HG02943 (cell line): ENCODE results near the gene ADRA2B.
"Not testable (repeated sequence)": the region's sequence is repeated elsewhere in the genome, so short reads cannot be mapped to it uniquely, and the experiment has no call there.

Source experiments
- ATAC-seq: cut with Tn5 transposase; IDR thresholded peaks from one replicate; pipeline ENCODE4 v1.9.1; 2021; ENCODE audit warnings: mild to moderate bottlenecking, low read depth, moderate library complexity; ENCODE audit not compliant: unreplicated experiment

The ADRA2B gene

DNA sequence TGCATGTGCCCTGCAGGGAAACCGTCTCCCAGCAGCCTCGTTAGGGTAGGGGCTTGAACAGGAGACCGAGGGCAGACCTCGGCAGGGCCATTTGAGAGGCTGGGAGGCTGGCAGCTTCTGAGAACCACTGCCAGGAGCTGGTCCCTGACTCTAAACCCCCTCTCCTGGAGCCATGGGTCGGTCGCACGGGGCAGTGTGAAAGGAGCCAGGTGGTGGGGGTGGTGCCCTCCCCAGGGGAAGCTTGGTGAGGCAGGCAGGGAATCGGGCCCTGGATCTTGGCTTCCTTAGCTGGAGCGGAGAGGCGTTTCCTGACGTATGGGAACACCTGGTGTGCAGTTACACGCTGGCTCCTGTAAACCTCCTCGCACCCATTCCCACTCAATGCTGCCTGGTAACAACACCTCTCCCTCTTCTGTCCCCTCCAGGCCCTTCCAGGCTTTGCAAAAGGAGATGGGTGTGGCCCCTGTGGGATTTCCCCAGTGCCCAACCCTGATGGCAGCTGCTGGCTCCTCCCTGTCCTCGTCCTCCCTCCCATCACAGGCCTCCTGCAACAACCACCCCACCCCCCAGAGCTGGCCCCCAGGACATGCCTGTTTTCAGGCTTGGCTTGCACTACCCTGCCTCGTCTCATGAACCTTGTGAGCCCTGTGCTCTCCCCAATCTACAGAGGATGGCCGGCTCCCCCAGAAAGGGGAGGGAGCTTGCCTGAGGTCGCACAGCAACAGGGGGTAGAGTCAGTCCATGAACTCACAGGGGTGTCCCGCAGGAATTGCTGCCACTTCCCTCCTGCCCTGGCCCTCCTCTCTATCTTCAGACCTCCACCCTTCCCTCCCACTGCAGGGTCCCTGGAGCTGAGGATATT is 24.4 kb downstream of the ADRA2B start:
- ATAC-seq, result no peak

DNA sequence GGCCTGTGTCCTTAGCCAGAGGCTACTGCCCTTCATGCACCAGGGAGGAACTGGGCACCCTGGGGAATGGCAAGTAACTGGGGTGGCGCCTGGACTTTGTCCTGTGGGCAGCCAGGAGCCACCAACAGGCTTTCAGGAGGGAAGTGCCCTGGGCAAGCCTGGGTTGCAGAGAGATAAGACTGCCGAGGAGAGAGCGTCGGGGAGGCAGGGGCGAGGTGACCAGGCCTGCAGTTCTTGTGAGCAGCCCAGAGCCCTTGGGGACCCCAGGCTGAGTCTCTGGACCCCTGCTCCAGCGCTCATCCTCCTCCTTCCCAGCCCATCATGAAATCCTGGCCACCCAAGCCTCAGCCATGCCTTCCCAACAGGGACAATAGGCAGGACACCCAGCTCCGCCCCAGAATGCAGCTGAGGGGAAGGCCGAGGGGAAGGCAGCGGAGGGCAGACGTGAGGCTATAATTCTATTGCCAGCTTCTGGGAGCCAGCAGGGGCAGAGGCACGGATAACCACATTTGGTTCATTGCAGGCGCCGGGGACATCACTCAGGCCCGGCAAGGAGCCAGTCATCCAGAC is 25.1 kb downstream of the ADRA2B start:
- no peak for ATAC-seq

DNA sequence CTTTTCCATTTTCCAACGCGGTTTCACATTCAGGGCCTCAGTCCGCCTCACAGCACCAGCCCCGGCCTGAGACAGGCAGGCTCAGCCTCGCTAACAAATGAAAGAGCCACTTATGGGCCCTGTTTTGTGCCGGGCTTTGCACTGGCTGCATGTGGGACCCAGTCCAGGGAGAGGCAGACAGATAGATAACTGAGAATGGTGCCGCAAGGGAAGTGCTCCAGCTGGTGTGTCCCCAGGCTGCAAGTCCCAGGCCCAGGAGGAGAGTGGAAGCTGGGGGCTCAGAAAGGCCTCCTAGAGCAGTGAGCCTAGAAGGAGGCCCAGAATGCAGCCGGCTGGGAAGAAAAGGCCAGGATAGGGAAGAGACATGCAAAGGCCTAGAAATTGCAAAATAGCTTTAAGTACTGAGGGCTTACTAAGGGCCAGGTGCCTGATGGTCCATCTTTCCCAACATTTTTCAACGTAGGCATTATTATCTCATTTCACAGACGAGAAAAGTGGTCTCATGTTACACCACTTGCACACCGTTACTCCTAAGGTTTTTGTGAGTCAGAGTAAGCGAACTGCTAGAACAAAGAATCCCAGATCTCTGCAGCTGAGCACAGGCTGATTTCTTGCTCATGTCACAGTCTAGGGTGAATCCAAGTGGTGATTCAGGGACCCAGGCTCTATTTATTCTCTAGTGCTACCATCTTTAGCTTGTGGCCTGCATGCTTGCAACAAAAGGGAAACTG is 26.0 kb downstream of the ADRA2B start:
- no peak for ATAC-seq

DNA sequence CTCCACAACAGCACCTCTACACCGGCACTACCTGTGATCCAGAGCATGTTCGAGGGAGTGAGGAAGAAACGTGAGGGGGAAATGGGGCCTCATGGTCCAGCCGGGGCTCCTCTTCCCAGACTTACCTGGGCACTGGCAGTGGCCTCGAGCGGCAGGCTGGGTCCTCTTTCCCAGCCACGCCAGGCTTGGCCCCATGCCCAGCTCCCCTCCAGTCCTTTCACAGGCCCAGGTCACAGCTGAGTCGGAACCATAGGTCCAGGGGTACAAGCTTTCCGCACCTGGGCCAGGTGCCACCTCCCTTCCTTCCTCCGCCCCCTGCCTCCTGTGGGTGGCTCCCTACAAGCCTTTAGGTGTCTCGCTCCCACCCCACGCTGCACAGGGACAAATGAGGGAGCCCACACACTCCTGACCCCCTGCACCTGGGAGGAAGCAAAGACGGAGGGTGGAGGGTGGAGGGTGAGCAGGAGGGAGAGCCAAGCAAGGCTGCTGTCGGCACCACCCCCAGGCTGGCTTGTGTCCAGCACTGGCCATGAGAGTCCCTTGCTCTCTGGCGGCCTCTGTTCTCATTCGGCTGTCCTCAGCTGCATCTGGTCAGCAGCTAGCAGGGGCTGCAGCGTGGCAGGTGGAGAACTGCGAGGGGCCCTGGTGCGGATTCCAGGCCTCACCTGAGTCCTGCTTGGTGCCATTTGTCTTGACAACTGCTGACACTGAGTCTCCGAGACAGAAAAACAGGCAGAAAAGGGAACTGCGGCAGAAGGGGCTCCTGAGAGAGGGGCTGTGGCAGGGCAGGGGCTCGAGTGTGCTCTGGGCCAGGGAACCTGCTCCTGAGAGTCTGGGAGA is 26.8 kb downstream of the ADRA2B start:
- no peak for ATAC-seq

DNA sequence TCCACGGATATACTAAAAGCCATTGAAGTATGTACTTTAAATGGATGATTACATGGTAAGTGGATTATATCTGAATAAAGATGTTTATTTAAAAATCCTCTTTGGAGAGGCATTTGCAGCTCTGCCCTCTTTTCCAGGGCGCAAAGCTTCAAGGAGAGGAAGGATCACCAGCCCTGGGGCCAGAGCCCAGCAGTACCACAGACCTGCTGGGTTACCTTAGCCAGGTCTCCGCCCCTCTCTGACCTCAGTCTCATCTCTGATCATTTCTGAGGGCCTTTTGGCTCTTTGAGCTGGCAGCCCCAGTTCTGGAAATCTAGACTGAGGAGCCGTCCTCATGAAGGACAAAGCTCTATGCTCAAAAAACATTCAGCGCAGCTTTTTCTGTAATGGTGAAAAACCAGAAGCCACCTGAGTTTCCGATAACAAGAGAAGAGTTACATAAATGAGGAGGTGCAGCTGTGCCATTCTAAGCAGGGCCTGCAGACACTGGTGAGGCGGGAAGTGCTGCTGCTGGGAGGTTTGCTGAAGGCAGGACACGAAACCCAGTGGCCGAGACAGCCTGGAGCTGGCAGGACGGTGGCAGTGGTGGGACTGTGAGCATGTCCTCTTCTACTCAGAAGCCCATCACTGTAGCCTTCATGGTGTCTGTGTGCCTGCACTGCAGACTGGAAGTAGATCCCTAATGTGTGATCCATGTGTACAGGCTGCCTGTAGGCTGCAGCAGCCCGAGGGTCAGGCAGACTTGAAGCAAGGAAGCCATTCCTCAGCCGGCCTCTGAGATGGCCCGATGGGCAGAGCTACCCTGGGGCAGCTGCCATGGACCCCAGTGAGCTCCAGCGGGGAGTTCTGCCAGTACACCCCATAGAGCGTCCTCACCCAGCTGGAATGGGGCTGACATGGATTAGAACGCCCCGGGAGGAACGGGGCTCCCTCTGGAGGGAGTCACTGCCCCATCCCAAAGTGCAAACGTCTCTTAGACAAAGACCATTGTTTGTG is 27.7 kb downstream of the ADRA2B start:
- ATAC-seq, result no peak

DNA sequence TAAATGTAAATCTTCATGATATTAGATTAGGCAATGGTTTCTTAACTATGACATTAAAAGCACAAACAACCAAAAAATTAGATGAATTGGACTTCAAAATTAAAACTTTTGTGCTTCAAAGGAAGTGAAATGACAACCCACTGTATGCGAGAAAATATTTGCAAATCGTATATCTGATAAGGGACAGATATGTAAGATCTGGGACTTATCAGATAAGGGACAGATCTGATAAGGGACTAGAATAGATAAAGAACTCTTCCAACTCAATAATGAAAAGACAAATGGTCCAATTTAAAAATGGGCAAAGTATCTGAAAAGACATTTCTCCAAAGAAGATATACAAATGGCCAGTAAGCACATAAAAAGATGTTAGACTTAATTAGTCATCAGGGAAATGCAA is 29.2 kb downstream of the ADRA2B start:
- no peak for ATAC-seq

DNA sequence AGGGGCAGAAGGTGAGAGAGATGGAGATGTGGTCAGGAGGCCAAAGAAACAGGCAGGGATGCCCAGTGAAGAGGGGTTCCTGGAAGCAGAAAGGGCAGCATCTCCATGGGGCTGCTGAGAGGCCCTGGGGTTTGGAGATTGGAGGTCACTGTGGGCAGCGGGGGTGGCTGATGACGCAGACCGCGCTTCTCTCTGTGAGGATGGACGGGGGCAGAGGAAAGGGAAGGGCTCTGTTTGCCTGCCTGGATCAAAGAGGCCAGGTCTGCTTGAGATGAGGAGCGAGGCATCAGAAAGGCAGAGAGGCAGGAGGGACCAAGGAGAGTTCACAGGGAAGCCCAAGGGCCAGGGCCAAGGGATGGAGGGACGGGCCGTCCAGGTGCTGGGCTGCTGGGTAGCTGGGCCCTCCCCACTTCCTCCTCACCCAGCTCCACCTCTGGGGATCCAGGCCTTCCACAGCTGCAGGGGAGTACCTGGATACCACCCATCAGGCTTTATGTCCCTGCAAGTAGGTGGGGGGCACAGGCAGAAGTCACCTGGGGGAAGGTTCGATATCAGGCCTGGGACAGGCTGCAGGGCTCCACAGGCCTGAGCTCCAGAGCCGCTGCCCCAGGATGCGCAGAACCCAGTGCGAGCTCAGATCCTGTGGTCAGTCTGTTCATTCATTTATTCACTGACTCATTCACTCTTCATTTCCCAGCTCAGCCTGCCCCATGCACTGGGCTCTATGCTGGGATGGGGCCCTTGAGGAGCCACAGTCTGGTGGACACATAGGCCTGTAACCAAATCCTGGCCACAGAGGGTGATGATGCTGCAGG is 30.6 kb downstream of the ADRA2B start:
- no peak for ATAC-seq

DNA sequence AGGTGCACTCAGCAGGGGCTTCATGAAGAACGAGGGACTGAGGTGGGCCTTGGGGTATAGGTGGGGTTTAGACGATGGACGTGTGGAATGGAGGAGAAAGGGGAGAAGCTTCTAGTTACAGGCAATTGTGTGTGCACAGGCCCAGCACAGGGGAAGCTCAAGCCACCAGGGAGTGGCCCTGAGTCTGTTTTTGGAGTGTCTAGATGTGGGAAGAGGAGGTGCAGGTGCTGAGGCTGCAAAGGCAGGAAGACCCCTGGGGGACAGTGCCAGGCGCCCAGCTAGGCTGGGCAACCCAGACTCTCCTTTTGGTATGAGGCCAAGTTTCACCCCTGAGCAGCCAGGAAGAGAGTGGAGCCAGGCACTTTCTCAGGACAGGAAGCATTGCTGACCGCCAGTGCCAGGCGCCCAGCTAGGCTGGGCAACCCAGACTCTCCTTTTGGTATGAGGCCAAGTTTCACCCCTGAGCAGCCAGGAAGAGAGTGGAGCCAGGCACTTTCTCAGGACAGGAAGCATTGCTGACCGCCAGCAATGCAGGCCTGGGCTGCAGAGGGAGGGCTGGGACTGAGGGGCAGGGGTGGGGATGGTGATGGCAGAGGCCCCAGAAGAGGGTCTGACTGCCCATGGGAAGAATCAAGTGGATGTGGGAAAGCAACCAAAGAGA is 31.4 kb downstream of the ADRA2B start:
- not testable (repeated sequence) for ATAC-seq

DNA sequence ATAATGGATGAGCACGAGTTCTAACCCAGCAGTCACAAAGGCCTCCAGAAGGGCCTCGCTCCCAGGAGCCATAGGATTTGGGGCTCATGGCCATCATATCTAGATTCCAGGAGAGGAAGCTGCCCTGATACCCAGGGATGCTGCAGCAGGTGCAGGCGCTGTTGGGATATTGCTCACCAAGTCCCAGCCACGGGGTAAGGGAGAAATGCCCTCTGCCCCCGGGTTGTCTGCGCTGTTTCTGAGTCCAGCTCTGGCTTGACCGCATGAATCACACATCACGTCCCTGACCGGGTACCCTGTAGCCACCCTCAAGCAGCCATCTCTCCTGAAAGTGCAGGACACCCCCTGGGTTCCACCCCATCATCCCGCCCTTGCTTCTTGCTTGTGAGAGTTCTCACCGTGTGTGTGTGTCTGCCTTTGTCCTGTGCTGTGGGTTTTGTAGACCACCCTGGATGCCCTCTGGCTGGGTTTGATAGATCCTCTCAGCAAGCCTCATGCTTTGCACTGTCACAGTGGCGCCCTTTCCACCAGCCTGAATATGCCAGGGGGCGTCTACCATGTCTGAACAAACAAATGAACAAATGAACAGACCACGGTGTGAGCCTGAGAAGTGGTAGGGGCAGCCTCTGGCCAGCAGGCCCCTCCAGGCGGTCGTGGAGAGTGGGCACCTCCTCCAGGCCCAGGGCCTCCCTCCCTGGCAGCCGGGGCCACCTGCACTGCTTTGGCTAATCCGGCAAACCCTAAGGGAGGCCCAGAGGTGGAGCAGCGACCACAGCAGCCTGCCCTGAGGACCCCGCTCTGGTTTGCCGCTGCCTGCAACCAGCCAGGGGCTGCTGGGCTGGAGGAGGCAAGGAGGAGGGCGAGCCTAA is 32.1 kb downstream of the ADRA2B start:
- no peak for ATAC-seq

DNA sequence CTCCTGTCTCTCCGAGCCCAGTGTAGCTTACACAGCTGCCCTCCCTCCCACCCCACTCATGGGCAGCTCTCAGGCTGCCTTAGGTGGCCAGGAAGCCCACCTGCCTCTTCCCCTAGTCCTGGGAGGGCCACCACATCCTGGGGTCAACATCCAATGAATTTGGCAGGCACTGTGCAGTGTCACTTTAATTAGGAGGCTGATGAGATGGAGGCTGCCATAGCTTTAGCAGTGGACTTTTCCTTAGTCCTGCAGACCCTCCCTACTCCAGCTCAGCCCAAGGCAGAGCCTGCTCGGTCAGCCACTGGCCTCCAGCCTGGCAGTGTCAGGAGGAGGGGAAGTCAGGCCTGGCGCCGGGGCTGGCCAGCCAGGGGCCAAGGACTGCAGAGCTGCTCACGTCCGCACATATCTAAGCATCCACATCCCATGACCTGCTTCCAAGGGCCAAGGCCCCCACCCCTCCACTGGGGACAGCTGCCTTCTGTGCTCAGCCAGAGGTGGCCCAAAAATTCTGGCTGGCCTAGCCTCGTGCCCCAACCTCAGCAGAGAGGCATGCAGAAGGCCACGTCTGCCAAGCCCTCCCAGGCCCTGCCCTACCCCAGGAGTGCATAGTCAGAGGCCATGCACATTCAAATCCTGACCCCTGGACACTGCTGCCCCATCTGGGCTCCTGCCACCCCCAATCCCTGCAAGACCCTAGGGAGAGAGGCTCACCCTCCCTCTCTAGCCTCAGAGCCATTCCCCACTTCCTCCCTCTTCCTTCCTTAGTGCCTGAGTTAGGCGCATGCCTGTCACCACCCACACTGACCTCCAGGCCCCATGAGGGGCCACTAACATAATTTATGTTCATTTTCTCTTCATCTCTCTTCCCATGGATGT is 33.1 kb downstream of the ADRA2B start:
- ATAC-seq, result no peak

DNA sequence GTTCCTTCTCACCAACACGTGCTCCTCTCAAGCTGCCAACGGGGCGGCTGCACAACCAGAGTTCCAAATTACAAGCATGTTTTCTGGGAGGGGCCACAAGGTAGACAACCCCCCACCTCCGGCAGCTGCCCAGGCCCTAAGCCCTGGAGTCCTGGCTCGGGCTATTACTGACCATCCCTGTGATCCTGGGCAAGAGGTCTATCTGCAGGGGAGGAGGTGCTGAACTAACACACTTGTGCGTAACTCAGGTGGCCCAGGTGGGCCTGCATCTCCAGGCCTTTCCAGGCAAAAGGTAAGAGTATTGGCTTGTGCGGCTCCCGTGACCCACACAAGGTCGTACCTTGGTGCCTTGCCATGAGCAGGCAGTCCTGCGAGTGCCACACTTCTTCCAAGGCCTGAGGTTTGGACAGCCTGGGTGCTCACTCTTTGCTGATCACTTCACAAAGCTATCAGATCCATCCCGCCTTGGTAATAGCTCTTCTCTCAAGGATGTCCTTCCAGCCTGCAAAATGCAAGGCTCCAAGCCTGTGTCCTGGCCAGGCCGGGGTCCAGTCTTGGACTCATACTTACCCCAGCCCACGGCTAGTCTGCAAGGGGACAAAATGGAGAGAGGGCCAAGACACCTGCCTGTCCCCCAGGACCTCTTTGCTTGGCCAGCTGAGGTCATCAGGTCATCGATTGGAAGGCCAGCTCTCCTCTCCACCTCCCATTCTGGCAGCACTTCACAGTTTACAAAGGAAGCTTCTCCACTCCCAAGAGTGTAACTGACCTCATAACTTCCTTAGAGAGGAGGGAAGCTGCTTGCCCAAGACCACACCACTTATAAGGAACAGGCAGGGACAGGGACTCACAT is 33.9 kb downstream of the ADRA2B start:
- ATAC-seq, result no peak

DNA sequence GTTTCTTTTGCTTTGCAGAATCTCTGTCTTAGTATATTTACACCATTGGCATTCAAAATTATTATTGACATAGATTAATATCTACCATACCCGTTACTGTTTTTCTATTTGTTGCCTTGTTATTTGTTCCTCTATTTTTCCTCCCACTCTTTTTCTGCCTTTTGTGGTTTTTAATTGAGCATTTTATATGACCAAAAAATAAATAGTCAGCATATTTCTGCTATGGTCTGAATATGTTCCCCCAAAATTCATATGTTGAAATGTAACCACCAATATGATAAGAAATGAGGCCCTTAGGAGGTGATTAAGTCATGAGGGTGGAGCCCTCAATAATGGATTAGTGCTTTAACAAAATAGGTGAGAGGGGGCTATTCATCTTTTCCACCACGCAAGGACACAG is 35.3 kb downstream of the ADRA2B start:
- ATAC-seq, result no peak

DNA sequence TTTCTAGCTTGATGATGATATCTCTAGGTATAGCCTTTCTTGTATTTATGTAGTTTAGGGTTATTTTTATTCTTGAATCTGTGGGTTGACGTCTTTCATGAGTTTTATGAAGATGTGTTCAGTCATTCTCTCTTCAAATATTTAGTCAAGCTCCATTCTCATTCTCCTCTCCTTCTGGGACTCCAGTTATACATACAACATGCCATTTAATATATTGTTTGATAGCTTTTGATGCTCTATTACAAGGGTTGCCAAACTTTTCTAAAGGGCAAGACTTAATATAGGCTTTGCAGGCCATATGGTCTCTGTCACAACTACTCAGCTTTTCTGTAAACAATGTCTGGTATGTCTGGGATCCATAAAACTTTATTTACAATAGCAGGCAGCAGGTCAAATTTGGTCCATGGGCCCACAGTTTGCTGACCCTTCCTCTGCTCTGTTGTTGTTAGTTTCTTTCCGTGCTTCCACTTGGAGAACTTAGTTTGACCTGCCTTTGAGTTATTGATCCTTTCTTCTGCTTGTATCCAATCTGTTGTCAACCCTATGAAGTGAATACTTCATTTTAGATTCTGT is 41.1 kb downstream of the ADRA2B start:
- ATAC-seq, result no peak

DNA sequence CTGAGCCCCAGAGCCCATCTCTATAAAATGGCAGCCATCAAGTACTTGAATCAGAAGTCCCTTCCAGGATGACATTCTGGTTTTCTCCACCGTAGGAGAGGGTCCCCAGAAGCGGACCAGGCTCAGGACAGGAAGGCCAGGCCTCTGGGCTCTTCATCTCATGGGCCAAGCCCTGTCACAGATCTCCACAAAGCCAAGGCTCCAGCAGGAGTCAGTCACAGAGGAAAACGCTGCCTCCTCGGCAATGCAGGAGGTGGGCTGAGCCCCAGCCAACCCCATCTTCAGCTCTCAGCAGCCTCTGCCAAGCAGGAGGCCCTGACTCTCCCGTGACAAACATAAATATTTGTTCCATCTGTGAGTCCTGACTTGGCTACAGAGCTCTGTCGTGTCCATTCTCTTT is 42.2 kb downstream of the ADRA2B start:
- no peak for ATAC-seq

DNA sequence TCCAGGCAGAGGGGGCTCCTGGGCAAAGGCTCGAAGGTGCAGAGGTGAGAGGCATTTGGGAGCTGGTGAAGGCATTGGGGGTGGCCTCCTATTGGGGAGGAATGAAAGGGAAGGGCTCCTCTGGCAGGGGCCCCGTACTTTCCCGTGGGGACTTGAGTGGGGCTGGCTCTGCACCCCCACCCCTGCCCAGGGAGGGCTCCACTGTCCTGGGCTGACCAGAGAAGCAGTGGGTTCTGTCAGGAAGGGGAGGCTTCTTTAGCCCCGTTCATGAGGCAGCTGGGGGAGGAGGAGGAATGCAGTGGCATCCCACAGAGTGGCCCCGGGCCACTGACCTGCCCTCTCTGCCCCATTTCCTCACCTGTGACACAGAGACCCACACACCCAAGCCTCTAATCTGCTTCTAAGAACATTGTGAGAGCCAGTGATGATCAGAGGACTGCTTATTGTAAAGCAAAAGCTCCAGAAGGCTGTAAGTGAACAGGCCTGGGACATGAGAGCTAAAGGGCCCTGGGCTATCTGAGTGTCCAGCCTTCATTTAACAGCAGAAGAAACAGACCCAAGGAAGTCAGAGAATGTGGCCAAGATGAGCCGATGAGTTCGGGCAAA is 43.1 kb downstream of the ADRA2B start:
- ATAC-seq, result no peak
